ENCODE measurements around the gene CABLES2. TPM values are rescaled to one million over a fixed set of nuclear protein-coding genes. Genes with fewer than 3 reads are reported as not detected.

The CABLES2 gene
- total RNA-seq, 1 experiment from 2014 or later: 8.9 TPM

DNA sequence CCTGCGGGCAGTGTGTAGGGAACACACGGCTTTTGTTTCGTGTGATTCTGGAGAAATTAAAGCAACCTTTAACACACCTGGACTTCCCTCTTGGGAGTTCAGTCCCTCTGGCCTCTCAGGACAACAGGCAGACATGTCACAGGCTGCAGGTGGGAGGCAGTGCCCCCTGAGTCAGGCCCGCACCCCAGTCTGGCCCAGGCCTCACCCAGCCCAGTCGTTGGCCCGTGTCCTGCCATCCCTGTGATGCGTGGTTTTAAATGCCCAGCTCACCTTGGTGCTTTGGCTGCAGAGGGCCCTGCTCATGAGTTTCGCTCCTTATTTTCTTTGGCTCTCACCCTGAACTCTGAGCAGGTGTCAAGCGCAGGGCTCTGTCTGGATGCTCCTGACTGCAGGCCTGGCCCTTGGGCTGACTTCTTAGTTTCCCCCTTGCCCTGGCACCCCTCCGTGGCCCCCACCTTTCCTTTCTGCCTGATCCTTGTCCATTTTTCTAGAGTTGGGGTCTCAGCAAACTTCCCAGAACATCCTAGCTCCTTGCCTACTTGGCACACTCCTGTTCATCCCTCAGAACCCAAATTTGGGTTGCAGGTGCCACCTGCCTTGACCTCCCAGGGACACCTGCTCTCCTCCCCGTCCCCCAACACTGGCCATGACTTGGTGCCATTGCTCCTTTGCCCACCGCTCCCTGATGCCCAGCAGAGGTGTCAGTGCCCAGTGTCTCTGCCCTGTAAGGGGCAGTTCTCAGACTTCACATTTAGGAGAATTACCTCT, 2.2 kb upstream of the CABLES2 start:
- RAD21 ChIA-PET (ENCODE audit: low non-redundant PET in 1 of 2, low total read pairs in 2 of 2, uncharacterized antibody in 2 of 2, unreplicated experiment in 2 of 2): interaction anchor here (1.6 to 1.8 kb wide), 2 partner anchors 207 kb away, joined by 5 to 6 read pairs; no protein-coding TSS in a partner anchor
- ATAC-seq: no peak
- peaks cover 16% of the 10 kb centered on the region for H3K79me2 ChIP-seq (ENCODE audit: insufficient read depth, low read length)
- peaks cover 29 to 40% of the 10 kb centered on the region in 2 experiments for H3K4me1 ChIP-seq (ENCODE audit: control insufficient read depth in 1 of 2, insufficient read depth in 2 of 2, low read length in 2 of 2)
- peak overlapping the region; percentile 79 for H3K4me2 ChIP-seq (ENCODE audit: low read length)
- no peaks in the 10 kb centered on the region for H3K9me2 ChIP-seq (ENCODE audit: insufficient read depth)
- CTCF ChIA-PET: interaction anchor here (0.7 to 2.7 kb wide), 10 partner anchors 9 to 382 kb away, joined by 3 to 20 read pairs (median 6); partner anchors contain the start of gene ADRM1
- no peaks in the 10 kb centered on the region for H4K20me1 ChIP-seq (ENCODE audit: insufficient read depth)
- no peak overlapping the region for H3K9ac ChIP-seq (ENCODE audit: low read length)
- TF ChIP-seq EGR1 (IDR thresholded peaks at IDR 0.05; ENCODE audit: low read depth) (no peak), CEBPB (IDR thresholded peaks at IDR 0.05; ENCODE audit: low read depth) (no peak), TCF7L2 (IDR thresholded peaks at IDR 0.05; ENCODE audit: borderline replicate concordance, extremely low read depth, insufficient read depth, insufficient read length) (no peak), CBX3 (IDR thresholded peaks at IDR 0.05; ENCODE audit: low read depth) (no peak), ZBTB33 (IDR thresholded peaks at IDR 0.05; ENCODE audit: extremely low read depth, insufficient replicate concordance, low read length) (no peak), EZH2 (IDR thresholded peaks at IDR 0.05) (no peak), ZFX (IDR thresholded peaks at IDR 0.05) (no peak)
- H3K4me3 ChIP-seq (replicated peaks in 1 of 2; ENCODE audit: low read depth in 1 of 2, low read length in 2 of 2): no peak overlapping the region
- no peaks in the 10 kb centered on the region for H3K27me3 ChIP-seq (ENCODE audit: insufficient read depth, low read length)
- H3K36me3 ChIP-seq (ENCODE audit: control insufficient read depth in 1 of 2, insufficient read depth in 2 of 2, low read length in 2 of 2): no peaks in the 10 kb centered on the region
- H3K9me3 ChIP-seq (ENCODE audit: control insufficient read depth in 1 of 2, insufficient read depth in 1 of 2, low read depth in 1 of 2, low read length in 2 of 2): no peaks in the 10 kb centered on the region
- H3K27ac ChIP-seq (ENCODE audit: low read depth, low read length): no peak overlapping the region
- BruUV-seq (replicated peaks): no TSS peak
- no peak overlapping the region for H2AFZ ChIP-seq (ENCODE audit: low read depth, low read length, poor library complexity, severe bottlenecking)
- intact Hi-C loops (cut with micrococcal nuclease): no loop called here
- POLR2A ChIA-PET: interaction anchor here (1.0 kb wide), 1 partner anchor 22 kb away, joined by 6 read pairs; the partner anchor contains the start of gene RPS21
- no peak for DNase-seq (ENCODE audit: low read depth, low spot score)
